Calu3 (cell line): ENCODE data around the gene CDH13. TPM values are rescaled to one million over a fixed set of nuclear protein-coding genes. Genes with fewer than 3 reads are reported as not detected.

Source experiments
- BruUV-seq: library from RNA; stranded (reverse); fragments of 400-500 nt; replicated peaks from 2 replicates; lab custom pipeline; 2021; lab: Mats Ljungman, UMichigan
- CTCF ChIA-PET: fragments of 300-600 bp; sonication (Branson Sonifier 250); formaldehyde crosslinking; loops from one replicate; lab custom pipeline; 2022; ENCODE audit warnings: antibody characterized with exemption; lab: Charles Lee
- DNase-seq: peaks from one replicate; pipeline ENCODE4 v3.0.0; 2022
- H3K27ac Mint-ChIP-seq: one replicate; pipeline ENCODE4 v1.8.0; 2022; ENCODE audit warnings: mixed read lengths; ENCODE audit not compliant: unreplicated experiment
- H3K27me3 Mint-ChIP-seq: one replicate; pipeline ENCODE4 v1.8.0; 2022; ENCODE audit warnings: mixed read lengths; ENCODE audit not compliant: unreplicated experiment
- H3K36me3 Mint-ChIP-seq: one replicate; pipeline ENCODE4 v1.8.0; 2022; ENCODE audit warnings: mild to moderate bottlenecking, moderate library complexity, mixed read lengths; ENCODE audit not compliant: insufficient read depth, unreplicated experiment
- H3K4me1 Mint-ChIP-seq: one replicate; pipeline ENCODE4 v1.8.0; 2022; ENCODE audit warnings: mild to moderate bottlenecking, low read depth, mixed read lengths; ENCODE audit not compliant: unreplicated experiment
- H3K4me3 Mint-ChIP-seq: one replicate; pipeline ENCODE4 v1.8.0; 2022; ENCODE audit warnings: mild to moderate bottlenecking, low read depth, moderate library complexity, mixed read lengths; ENCODE audit not compliant: unreplicated experiment
- H3K9me3 Mint-ChIP-seq: one replicate; pipeline ENCODE4 v1.8.0; 2022; ENCODE audit warnings: low read depth, mixed read lengths; ENCODE audit not compliant: unreplicated experiment
- intact Hi-C: fragments of 100-400 bp; cut with micrococcal nuclease; formaldehyde crosslinking; loops from one replicate; pipeline ENCODE4 v1.10.0; 2022; ENCODE audit not compliant: unreplicated experiment
- total RNA-seq: library from RNA; stranded (reverse); gene quantifications from 2 replicates; pipeline ENCODE4 v1.2.3, GENCODE V29; 2022
- TF ChIP-seq, protein P1 (sequence below): fragments of 200-600 bp; IDR thresholded peaks from one replicate; pipeline ENCODE4 v1.8.0; 2022; ENCODE audit warnings: antibody characterized with exemption; ENCODE audit not compliant: unreplicated experiment

Gene CDH13
- total RNA-seq, 1 experiment from 2014 or later = not detected

DNA sequence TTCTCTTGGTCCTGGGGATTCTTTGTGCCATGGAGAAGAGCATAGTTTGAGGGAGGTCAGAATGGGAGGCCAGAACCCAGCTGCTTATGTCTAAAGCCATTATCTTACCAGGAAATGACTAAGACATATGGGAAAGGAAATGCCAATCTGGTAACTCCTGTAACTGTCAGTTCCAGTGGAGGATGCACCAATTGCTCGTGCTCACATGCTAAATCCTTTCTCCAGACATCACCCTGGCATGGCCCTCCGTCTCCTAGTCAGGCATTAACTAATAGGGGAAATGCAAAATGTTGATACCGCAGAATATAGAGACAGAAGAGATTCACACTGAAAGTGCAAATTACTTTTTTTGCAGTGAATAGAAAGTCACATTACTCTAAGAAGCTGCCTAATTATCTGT, 925.5 kb downstream of the CDH13 start:
- H3K4me1 Mint-ChIP-seq = no peaks in the 10 kb centered on the region
- H3K9me3 Mint-ChIP-seq = peaks cover 16% of the 10 kb centered on the region
- H3K4me3 Mint-ChIP-seq = no peak overlapping the region
- intact Hi-C loops = no loop called here
- H3K36me3 Mint-ChIP-seq = no peaks in the 10 kb centered on the region
- no peak overlapping the region for H3K27ac Mint-ChIP-seq
- no peaks in the 10 kb centered on the region for H3K27me3 Mint-ChIP-seq
- BruUV-seq = no TSS peak
- CTCF ChIA-PET = no interaction called here
- DNase-seq = no peak
- TF ChIP-seq, protein P1, sequence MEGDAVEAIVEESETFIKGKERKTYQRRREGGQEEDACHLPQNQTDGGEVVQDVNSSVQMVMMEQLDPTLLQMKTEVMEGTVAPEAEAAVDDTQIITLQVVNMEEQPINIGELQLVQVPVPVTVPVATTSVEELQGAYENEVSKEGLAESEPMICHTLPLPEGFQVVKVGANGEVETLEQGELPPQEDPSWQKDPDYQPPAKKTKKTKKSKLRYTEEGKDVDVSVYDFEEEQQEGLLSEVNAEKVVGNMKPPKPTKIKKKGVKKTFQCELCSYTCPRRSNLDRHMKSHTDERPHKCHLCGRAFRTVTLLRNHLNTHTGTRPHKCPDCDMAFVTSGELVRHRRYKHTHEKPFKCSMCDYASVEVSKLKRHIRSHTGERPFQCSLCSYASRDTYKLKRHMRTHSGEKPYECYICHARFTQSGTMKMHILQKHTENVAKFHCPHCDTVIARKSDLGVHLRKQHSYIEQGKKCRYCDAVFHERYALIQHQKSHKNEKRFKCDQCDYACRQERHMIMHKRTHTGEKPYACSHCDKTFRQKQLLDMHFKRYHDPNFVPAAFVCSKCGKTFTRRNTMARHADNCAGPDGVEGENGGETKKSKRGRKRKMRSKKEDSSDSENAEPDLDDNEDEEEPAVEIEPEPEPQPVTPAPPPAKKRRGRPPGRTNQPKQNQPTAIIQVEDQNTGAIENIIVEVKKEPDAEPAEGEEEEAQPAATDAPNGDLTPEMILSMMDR = no peak

GRCh38 chr16:83552930-83553329, 926.2 kb downstream of the CDH13 start:
- no peak for DNase-seq
- no peak overlapping the region for H3K4me3 Mint-ChIP-seq
- no peaks in the 10 kb centered on the region for H3K36me3 Mint-ChIP-seq
- H3K9me3 Mint-ChIP-seq = peaks cover 11% of the 10 kb centered on the region
- intact Hi-C loops = no loop called here
- no peaks in the 10 kb centered on the region for H3K4me1 Mint-ChIP-seq
- no peaks in the 10 kb centered on the region for H3K27me3 Mint-ChIP-seq
- no TSS peak for BruUV-seq
- no peak overlapping the region for H3K27ac Mint-ChIP-seq
- TF ChIP-seq, protein P1 = no peak
- CTCF ChIA-PET = no interaction called here

GRCh38 chr16:83554096-83554495, 927.3 kb downstream of the CDH13 start:
- CTCF ChIA-PET = no interaction called here
- Mint-ChIP-seq H3K27me3 (no peaks in the 10 kb centered on the region), H3K4me1 (no peaks in the 10 kb centered on the region), H3K36me3 (no peaks in the 10 kb centered on the region), H3K9me3 (peaks cover 13% of the 10 kb centered on the region), H3K4me3 (no peak overlapping the region), H3K27ac (no peak overlapping the region)
- intact Hi-C loops = no loop called here
- BruUV-seq = no TSS peak
- no peak for DNase-seq
- TF ChIP-seq, protein P1 = no peak

DNA sequence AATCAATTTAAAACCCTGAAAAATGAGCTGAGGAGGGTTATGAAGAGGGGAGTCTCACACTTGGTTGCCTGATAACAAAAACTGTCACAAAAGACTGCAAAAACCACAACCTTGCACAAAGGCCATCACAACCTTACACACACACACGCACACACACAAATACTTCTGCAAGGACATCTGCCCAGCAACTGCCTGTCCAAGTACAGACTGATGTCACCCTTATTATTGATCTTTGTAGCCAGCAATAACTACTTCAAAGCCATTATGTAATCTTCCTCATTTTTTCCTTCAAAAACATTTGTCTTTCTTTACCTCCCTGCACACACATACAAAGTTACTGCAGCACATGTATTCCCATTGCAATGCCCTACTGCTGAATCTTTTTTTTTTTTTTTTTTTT, 927.8 kb downstream of the CDH13 start:
- no peaks in the 10 kb centered on the region for H3K27me3 Mint-ChIP-seq
- no peak overlapping the region for H3K27ac Mint-ChIP-seq
- intact Hi-C loops = no loop called here
- no peak for DNase-seq
- H3K4me3 Mint-ChIP-seq = no peak overlapping the region
- no TSS peak for BruUV-seq
- H3K9me3 Mint-ChIP-seq = peaks cover 13% of the 10 kb centered on the region
- H3K4me1 Mint-ChIP-seq = no peaks in the 10 kb centered on the region
- CTCF ChIA-PET = no interaction called here
- H3K36me3 Mint-ChIP-seq = no peaks in the 10 kb centered on the region
- TF ChIP-seq, protein P1 = no peak
